Spleen (tissue), 11 donors: ENCODE data around the gene MAST2. TPM values are rescaled to one million over a fixed set of nuclear protein-coding genes. Genes with fewer than 3 reads are reported as not detected.
"Not testable (repeated sequence)": the region's sequence is repeated elsewhere in the genome, so short reads cannot be mapped to it uniquely, and the experiment has no call there.

Experiments
- DNase-seq: peaks from one replicate; pipeline ENCODE4 v3.0.0-alpha.2; 2020
- H3K27ac ChIP-seq, 8 donors: fragments of 200-600 bp; sonication (generic) in 7 of 8; 1 replicate in 4 of 8; 2 replicates in 4 of 8; pipeline versions ENCODE4 v1.5.0 to v1.8.0; 2016 to 2021; ENCODE audit warnings: inconsistent platforms in 4 of 8, mild to moderate bottlenecking in 4 of 8, moderate library complexity in 1 of 8
- H3K27me3 ChIP-seq, 7 donors: fragments of 200-600 bp; sonication (generic) in 6 of 7; replicated peaks in 1 of 7; 1 replicate in 4 of 7; 2 replicates in 3 of 7; pipeline versions ENCODE4 v1.5.0 to v1.8.0; 2016 to 2021; ENCODE audit warnings: inconsistent platforms in 3 of 7, mild to moderate bottlenecking in 1 of 7
- H3K36me3 ChIP-seq, 6 donors: fragments of 200-600 bp; sonication (generic) in 5 of 6; 1 replicate in 4 of 6; 2 replicates in 2 of 6; pipeline versions ENCODE4 v1.5.0 to v1.8.0; 2016 to 2021; ENCODE audit warnings: inconsistent platforms in 2 of 6
- H3K4me1 ChIP-seq, 6 donors: fragments of 200-600 bp; sonication (generic) in 5 of 6; 1 replicate in 3 of 6; 2 replicates in 3 of 6; pipeline versions ENCODE4 v1.5.0 to v1.8.0; 2016 to 2021; ENCODE audit warnings: inconsistent platforms in 3 of 6
- H3K4me3 ChIP-seq, 8 donors: fragments of 200-600 bp; sonication (generic) in 7 of 8; 1 replicate in 4 of 8; 2 replicates in 4 of 8; pipeline versions ENCODE4 v1.5.0 to v1.8.0; 2016 to 2021; ENCODE audit warnings: inconsistent platforms in 4 of 8, mild to moderate bottlenecking in 4 of 8, moderate library complexity in 2 of 8
- H3K9me3 ChIP-seq, 8 donors: fragments of 200-600 bp; sonication (generic) in 7 of 8; 1 replicate in 4 of 8; 2 replicates in 4 of 8; pipeline versions ENCODE4 v1.5.0 to v1.8.0; 2016 to 2021; ENCODE audit warnings: inconsistent platforms in 4 of 8
- POLR2A ChIP-seq, 3 donors: fragments of 450-650 bp; IDR thresholded peaks; one replicate each; pipeline ENCODE4 v1.5.1; 2017; ENCODE audit warnings: antibody characterized with exemption in 3 of 3, mild to moderate bottlenecking in 1 of 3
- POLR2AphosphoS5 ChIP-seq, 3 donors: sonication (generic); formaldehyde crosslinking; IDR thresholded peaks; one replicate each; pipeline ENCODE4 v1.5.1; 2017; ENCODE audit warnings: antibody characterized with exemption in 3 of 3
- WGBS, 5 donors: extraction: QIAGEN DNeasy Blood & Tissue Kit in 3 of 5; methylation state at CpG; one replicate each; pipeline versions ENCODE4 v1.1.5 to v1.1.7; 2013 to 2018; 5-methylcytosine and 5-hydroxymethylcytosine counted together
- intact Hi-C: fragments of 100-400 bp; cut with DNase I; formaldehyde crosslinking; loops from one replicate; pipeline ENCODE4 v1.15.0; 2023; ENCODE audit warnings: low total_unique reads
- polyA plus RNA-seq, 3 donors: library from polyadenylated mRNA; stranded (reverse); fragments of 200-250 nt; gene quantifications; one replicate each; pipeline ENCODE4 v1.2.1, GENCODE V29; 2013
- total RNA-seq, 7 donors: library from RNA; depleted of rRNA in 3 of 7; stranded (reverse); fragments of >200 nt in 3 of 7; fragmentation: NEBNext Ultra II Directional in 4 of 7; extraction: Animal tissue kit (Norgen Biotek cat#: 25700) in 4 of 7; gene quantifications; one replicate each; pipeline versions ENCODE4 v1.1.0 to v1.2.1, GENCODE V29; 2016 to 2021
- TF ChIP-seq, protein P1 (sequence below), 11 experiments: fragments of 200-600 bp in 7 of 11; fragments of 450-650 bp in 4 of 11; sonication (generic) in 4 of 11; IDR thresholded peaks in 8 of 11; conservative IDR thresholded peaks in 3 of 11; 1 replicate in 7 of 11; 2 replicates in 4 of 11; pipeline versions ENCODE4 v1.4.0 to v1.8.0; 2016 to 2021; ENCODE audit warnings: antibody characterized with exemption in 11 of 11, inconsistent platforms in 4 of 11, mild to moderate bottlenecking in 1 of 11
- donor health status: healthy with polysubstance abuse.
- donor health status: DM: no; HTN: no; CAD: no; lungs with moderate emphysema.
- donor health status: DM: no; HTN: no; CAD: no.
- donor health status: Bipolar disorder and iron deficiency.
- donor health status: healthy.
- donor health status: DM: no; HTN: no; CAD: no.
- donor health status: DM: yes; HTN: yes; CAD: no.

Gene MAST2
- total and polyA plus RNA-seq, 10 donors: 3.6 to 19.4 (median 12.9) TPM

GRCh38 chr1:45938029-45938428, 134.6 kb downstream of the MAST2 start:
- no peak for DNase-seq
- no peaks in the 10 kb centered on the region for H3K4me1 ChIP-seq
- H3K27ac ChIP-seq: no peak overlapping the region
- H3K4me3 ChIP-seq: no peak overlapping the region
- no peaks in the 10 kb centered on the region for H3K36me3 ChIP-seq
- TF ChIP-seq, protein P1, sequence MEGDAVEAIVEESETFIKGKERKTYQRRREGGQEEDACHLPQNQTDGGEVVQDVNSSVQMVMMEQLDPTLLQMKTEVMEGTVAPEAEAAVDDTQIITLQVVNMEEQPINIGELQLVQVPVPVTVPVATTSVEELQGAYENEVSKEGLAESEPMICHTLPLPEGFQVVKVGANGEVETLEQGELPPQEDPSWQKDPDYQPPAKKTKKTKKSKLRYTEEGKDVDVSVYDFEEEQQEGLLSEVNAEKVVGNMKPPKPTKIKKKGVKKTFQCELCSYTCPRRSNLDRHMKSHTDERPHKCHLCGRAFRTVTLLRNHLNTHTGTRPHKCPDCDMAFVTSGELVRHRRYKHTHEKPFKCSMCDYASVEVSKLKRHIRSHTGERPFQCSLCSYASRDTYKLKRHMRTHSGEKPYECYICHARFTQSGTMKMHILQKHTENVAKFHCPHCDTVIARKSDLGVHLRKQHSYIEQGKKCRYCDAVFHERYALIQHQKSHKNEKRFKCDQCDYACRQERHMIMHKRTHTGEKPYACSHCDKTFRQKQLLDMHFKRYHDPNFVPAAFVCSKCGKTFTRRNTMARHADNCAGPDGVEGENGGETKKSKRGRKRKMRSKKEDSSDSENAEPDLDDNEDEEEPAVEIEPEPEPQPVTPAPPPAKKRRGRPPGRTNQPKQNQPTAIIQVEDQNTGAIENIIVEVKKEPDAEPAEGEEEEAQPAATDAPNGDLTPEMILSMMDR (IDR thresholded peaks at IDR 0.05 in 8 of 11, conservative IDR thresholded peaks at IDR 0.05 in 3 of 11): no peak
- TF ChIP-seq POLR2AphosphoS5 (IDR thresholded peaks at IDR 0.05) (no peak), POLR2A (IDR thresholded peaks at IDR 0.05) (no peak)
- peaks cover 0 to 19% (median 12%) of the 10 kb centered on the region in 8 donors for H3K9me3 ChIP-seq
- intact Hi-C loops: no loop called here
- no peaks in the 10 kb centered on the region for H3K27me3 ChIP-seq

DNA sequence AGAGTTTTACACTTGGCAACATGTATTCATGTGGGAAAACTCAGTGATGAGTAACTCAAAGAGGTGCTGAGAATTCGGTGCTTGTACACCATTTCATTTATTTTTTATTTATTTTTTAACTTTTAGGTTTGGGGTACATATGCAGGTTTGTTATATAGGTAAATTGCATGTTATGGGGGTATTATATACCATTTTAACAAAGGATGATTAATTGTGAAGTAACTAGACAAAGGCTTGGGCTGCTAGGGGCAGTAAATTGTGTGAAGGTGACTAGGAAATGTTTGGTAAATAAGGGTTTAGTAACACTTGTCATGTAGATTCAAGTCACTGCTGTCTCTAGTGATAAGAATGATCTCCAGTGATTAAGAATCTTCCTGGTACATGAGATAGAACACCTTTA, 139.0 kb downstream of the MAST2 start:
- TF ChIP-seq POLR2A (IDR thresholded peaks at IDR 0.05) (no peak), POLR2AphosphoS5 (IDR thresholded peaks at IDR 0.05) (no peak)
- TF ChIP-seq, protein P1 (IDR thresholded peaks at IDR 0.05 in 8 of 11, conservative IDR thresholded peaks at IDR 0.05 in 3 of 11): no peak
- no peaks in the 10 kb centered on the region for H3K27me3 ChIP-seq
- H3K4me3 ChIP-seq: no peak overlapping the region
- no peak overlapping the region for H3K27ac ChIP-seq
- H3K9me3 ChIP-seq: peaks cover 0 to 19% (median 13%) of the 10 kb centered on the region in 8 donors
- no peak for DNase-seq
- intact Hi-C loops: no loop called here
- WGBS, 5 donors: 89 to 98% (median 90%) methylated on average over 1 of the region's 1 CpG
- no peaks in the 10 kb centered on the region for H3K4me1 ChIP-seq
- no peaks in the 10 kb centered on the region for H3K36me3 ChIP-seq

- intact Hi-C loops: no loop called here
- Histone ChIP-seq H3K4me1 (no peaks in the 10 kb centered on the region), H3K27ac (no peak overlapping the region), H3K36me3 (no peaks in the 10 kb centered on the region), H3K27me3 (no peaks in the 10 kb centered on the region), H3K9me3 (peaks cover 0 to 25% (median 14%) of the 10 kb centered on the region in 8 donors), H3K4me3 (no peak overlapping the region)
- 0 to 64% (median 50%) methylated on average over 1 of the region's 1 CpG for WGBS, 5 donors
- TF ChIP-seq, protein P1 (IDR thresholded peaks at IDR 0.05 in 8 of 11, conservative IDR thresholded peaks at IDR 0.05 in 3 of 11): no peak
- TF ChIP-seq POLR2AphosphoS5 (IDR thresholded peaks at IDR 0.05): no peak
- TF ChIP-seq POLR2A (IDR thresholded peaks at IDR 0.05): no peak
- DNase-seq: no peak
Measured at GRCh38 chr1:45943185-45943584, 139.8 kb downstream of the MAST2 start.

DNA sequence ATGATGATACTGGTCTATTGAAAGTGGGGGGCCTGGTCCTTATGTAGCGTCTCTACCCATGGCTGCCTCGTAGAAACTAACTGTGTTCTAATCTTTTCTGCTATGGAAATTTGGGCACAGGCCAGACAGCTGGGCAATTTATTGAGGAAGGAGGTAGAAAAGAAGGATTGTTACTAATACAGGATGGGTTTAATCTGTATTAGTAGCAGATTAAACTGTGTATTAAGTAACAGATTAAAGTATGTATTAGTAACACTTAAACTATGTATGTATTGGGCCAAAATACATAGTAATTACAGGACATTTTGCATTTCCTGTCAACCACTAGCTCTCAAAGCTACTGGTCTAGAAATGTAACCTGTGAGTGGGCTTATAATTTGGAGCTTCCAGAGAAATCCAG, 142.0 kb downstream of the MAST2 start:
- Histone ChIP-seq H3K9me3 (peaks cover 0 to 27% (median 14%) of the 10 kb centered on the region in 8 donors), H3K27me3 (no peaks in the 10 kb centered on the region), H3K4me3 (no peak overlapping the region), H3K36me3 (no peaks in the 10 kb centered on the region), H3K27ac (no peak overlapping the region), H3K4me1 (no peaks in the 10 kb centered on the region)
- TF ChIP-seq, protein P1 (IDR thresholded peaks at IDR 0.05 in 8 of 11, conservative IDR thresholded peaks at IDR 0.05 in 3 of 11): no peak
- TF ChIP-seq POLR2A (IDR thresholded peaks at IDR 0.05): no peak
- no peak for TF ChIP-seq POLR2AphosphoS5 (IDR thresholded peaks at IDR 0.05)
- intact Hi-C loops: no loop called here
- WGBS, 5 donors: 59 to 83% (median 71%) methylated on average over 2 of the region's 2 CpGs
- DNase-seq: no peak

DNA sequence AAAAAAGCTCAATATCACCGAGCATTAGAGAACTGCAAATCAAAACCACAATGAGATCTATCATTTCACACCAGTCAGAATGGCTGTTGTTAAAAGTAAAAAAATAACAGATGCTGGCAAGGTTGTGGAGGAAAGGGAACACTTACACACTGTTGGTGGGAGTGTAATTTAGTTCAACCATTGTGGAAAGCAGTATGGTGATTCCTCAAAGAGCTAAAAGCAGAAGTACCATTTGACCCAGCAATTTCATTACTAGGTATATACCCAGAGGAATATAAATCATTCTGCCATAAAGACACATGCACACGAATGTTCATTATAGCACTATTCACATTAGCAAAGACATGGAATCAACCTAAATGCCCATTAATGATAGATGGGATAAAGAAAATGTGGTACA, 146.1 kb downstream of the MAST2 start:
- WGBS, 5 donors: 39 to 54% (median 41%) methylated on average over 2 of the region's 2 CpGs
- H3K9me3 ChIP-seq, intact Hi-C loops, H3K27me3 ChIP-seq, H3K36me3 ChIP-seq, H3K4me1 ChIP-seq, DNase-seq, H3K27ac ChIP-seq, H3K4me3 ChIP-seq: not testable (repeated sequence)
